ENCODE results near the gene IGSF9B. TPM values are rescaled to one million over a fixed set of nuclear protein-coding genes. Genes with fewer than 3 reads are reported as not detected.

The IGSF9B gene
- total RNA-seq, 2 experiments from 2014 or later, result 0.95 to 2.8 TPM

- TF ChIP-seq EZH2phosphoT487 (IDR thresholded peaks at IDR 0.05; ENCODE audit: borderline replicate concordance, low read depth, low read length) (no peak), CTCF (conservative IDR thresholded peaks at IDR 0.05; ENCODE audit: low read length) (no peak)
- POLR2A ChIA-PET, result no interaction called here
- Histone ChIP-seq H3K79me2 (ENCODE audit: insufficient read depth, low read depth, low read length) (no peaks in the 10 kb centered on the region), H3K9me2 (ENCODE audit: insufficient read depth, low read length) (no peaks in the 10 kb centered on the region), H3K9me3 (ENCODE audit: low read length) (no peaks in the 10 kb centered on the region), H4K20me1 (ENCODE audit: insufficient read depth, low read length) (no peaks in the 10 kb centered on the region), H3K4me3 (ENCODE audit: low read depth, low read length, poor library complexity, severe bottlenecking) (no peak overlapping the region), H3K4me1 (ENCODE audit: insufficient read depth, low read length, poor library complexity, severe bottlenecking) (no peaks in the 10 kb centered on the region), H2AFZ (ENCODE audit: low read length) (no peak overlapping the region), H3K36me3 (ENCODE audit: insufficient read depth, low read length) (no peaks in the 10 kb centered on the region), H3K27ac (ENCODE audit: low read depth, low read length, poor library complexity, severe bottlenecking) (no peak overlapping the region), H3K4me2 (ENCODE audit: low read length) (no peak overlapping the region)
- intact Hi-C loops (cut with micrococcal nuclease; ENCODE audit: unreplicated experiment), result no loop called here
- no TSS peak for BruUV-seq (replicated peaks)
- CTCF ChIA-PET (ENCODE audit: unreplicated experiment), result no interaction called here
- DNase-seq (ENCODE audit: low spot score), result no peak
These were observed 21.9 kb downstream of the IGSF9B start for GRCh38 chr11:133934599-133935550.

- intact Hi-C loops (cut with micrococcal nuclease; ENCODE audit: unreplicated experiment), result no loop called here
- CTCF ChIA-PET (ENCODE audit: unreplicated experiment), result no interaction called here
- no TSS peak for BruUV-seq (replicated peaks)
These were observed 22.7 kb downstream of the IGSF9B start for GRCh38 chr11:133934096-133934495.

GRCh38 chr11:133931449-133932060 is 25.2 kb downstream of the IGSF9B start:
- Histone ChIP-seq H3K36me3 (ENCODE audit: insufficient read depth, low read length) (no peaks in the 10 kb centered on the region), H3K9me2 (ENCODE audit: insufficient read depth, low read length) (no peaks in the 10 kb centered on the region), H3K27ac (ENCODE audit: low read depth, low read length, poor library complexity, severe bottlenecking) (no peak overlapping the region), H3K79me2 (ENCODE audit: insufficient read depth, low read depth, low read length) (no peaks in the 10 kb centered on the region), H2AFZ (ENCODE audit: low read length) (no peak overlapping the region), H4K20me1 (ENCODE audit: insufficient read depth, low read length) (no peaks in the 10 kb centered on the region), H3K4me2 (ENCODE audit: low read length) (no peak overlapping the region), H3K4me1 (ENCODE audit: insufficient read depth, low read length, poor library complexity, severe bottlenecking) (no peaks in the 10 kb centered on the region), H3K4me3 (ENCODE audit: low read depth, low read length, poor library complexity, severe bottlenecking) (no peak overlapping the region), H3K9me3 (ENCODE audit: low read length) (no peaks in the 10 kb centered on the region)
- ChIA-PET POLR2A (no interaction called here), CTCF (ENCODE audit: unreplicated experiment) (no interaction called here)
- no peak for DNase-seq (ENCODE audit: low spot score)
- no TSS peak for BruUV-seq (replicated peaks)
- intact Hi-C loops (cut with micrococcal nuclease; ENCODE audit: unreplicated experiment), result no loop called here
- TF ChIP-seq CTCF (conservative IDR thresholded peaks at IDR 0.05; ENCODE audit: low read length) (no peak), EZH2phosphoT487 (IDR thresholded peaks at IDR 0.05; ENCODE audit: borderline replicate concordance, low read depth, low read length) (no peak)

More at GRCh38 chr11:133934096-133934495, 22.7 kb downstream of the IGSF9B start:
- no peak overlapping the region for H3K27ac ChIP-seq (ENCODE audit: low read depth, low read length, poor library complexity, severe bottlenecking)
- no peaks in the 10 kb centered on the region for H3K79me2 ChIP-seq (ENCODE audit: insufficient read depth, low read depth, low read length)
- H3K4me3 ChIP-seq (ENCODE audit: low read depth, low read length, poor library complexity, severe bottlenecking), result no peak overlapping the region
- no peaks in the 10 kb centered on the region for H4K20me1 ChIP-seq (ENCODE audit: insufficient read depth, low read length)
- no peak for DNase-seq (ENCODE audit: low spot score)
- POLR2A ChIA-PET, result no interaction called here
- no peaks in the 10 kb centered on the region for H3K9me3 ChIP-seq (ENCODE audit: low read length)
- no peak for TF ChIP-seq EZH2phosphoT487 (IDR thresholded peaks at IDR 0.05; ENCODE audit: borderline replicate concordance, low read depth, low read length)
- H3K9me2 ChIP-seq (ENCODE audit: insufficient read depth, low read length), result no peaks in the 10 kb centered on the region
- H3K36me3 ChIP-seq (ENCODE audit: insufficient read depth, low read length), result no peaks in the 10 kb centered on the region
- no peaks in the 10 kb centered on the region for H3K4me1 ChIP-seq (ENCODE audit: insufficient read depth, low read length, poor library complexity, severe bottlenecking)
- H2AFZ ChIP-seq (ENCODE audit: low read length), result no peak overlapping the region
- H3K4me2 ChIP-seq (ENCODE audit: low read length), result no peak overlapping the region
